ENCODE data around the gene MANEAL. TPM values are rescaled to one million over a fixed set of nuclear protein-coding genes. Genes with fewer than 3 reads are reported as not detected.

MANEAL gene
- total and polyA plus RNA-seq, 2 of the 4 experiments (the other 2 are of a cell fraction): 0.54 to 0.55 TPM

- H3K27ac ChIP-seq (ENCODE audit: insufficient read depth, low read length): no peak overlapping the region
- no peak overlapping the region for H2BK20ac ChIP-seq (ENCODE audit: low read depth, low read length)
- DNase-seq (no peak), ATAC-seq (ENCODE audit: low read depth) (no peak)
- H3K4me2 ChIP-seq (ENCODE audit: low read depth, low read length): no peak overlapping the region
- no peaks in the 10 kb centered on the region; the same call in 1 of the 2 replicates for H3K9me3 ChIP-seq (ENCODE audit: control insufficient read depth, insufficient read depth, low read length)
- no peak overlapping the region for H3K23ac ChIP-seq (ENCODE audit: low read depth, low read length)
- POLR2A ChIA-PET (ENCODE audit: unreplicated experiment): no interaction called here
- H3K4me1 ChIP-seq (ENCODE audit: control insufficient read depth, insufficient read depth, low read length): no peaks in the 10 kb centered on the region
- H2BK15ac ChIP-seq (ENCODE audit: low read depth, low read length): no peak overlapping the region
- intact Hi-C loops (cut with micrococcal nuclease): no loop called here
- in situ Hi-C loops (cut with MboI; ENCODE audit: low sequenced_read_pairs): no loop called here
- peaks cover 39% of the 10 kb centered on the region for H3K27me3 ChIP-seq (ENCODE audit: control insufficient read depth, insufficient read depth, low read length)
- BruUV-seq (replicated peaks): no TSS peak
- H3K14ac ChIP-seq (replicated peaks; ENCODE audit: low read depth, low read length): no peak overlapping the region
- 44% methylated on average over 42 of the region's 68 CpGs; no CpG with 5 or more reads in 1 of the 2 experiments for WGBS, 2 experiments (ENCODE audit: extremely low coverage in 2 of 2, insufficient read length in 1 of 2)
- no peak overlapping the region for H3K4ac ChIP-seq (ENCODE audit: low read depth, low read length)
- H3K56ac ChIP-seq (ENCODE audit: extremely low read depth, insufficient read depth, low read length): no peak overlapping the region
- dilution Hi-C loops (cut with HindIII; ENCODE audit: low sequenced_read_pairs, unreplicated experiment): no loop called here
- TF ChIP-seq NFE2L2 (IDR thresholded peaks at IDR 0.05; ENCODE audit: low read depth, low read length): no peak
- TF ChIP-seq CEBPB (IDR thresholded peaks at IDR 0.05; ENCODE audit: low read depth, low read length): no peak
- TF ChIP-seq RAD21 (IDR thresholded peaks at IDR 0.05; ENCODE audit: low read length): no peak
- TF ChIP-seq RFX5 (IDR thresholded peaks at IDR 0.05; ENCODE audit: low read depth, low read length): no peak
- TF ChIP-seq, protein P1, sequence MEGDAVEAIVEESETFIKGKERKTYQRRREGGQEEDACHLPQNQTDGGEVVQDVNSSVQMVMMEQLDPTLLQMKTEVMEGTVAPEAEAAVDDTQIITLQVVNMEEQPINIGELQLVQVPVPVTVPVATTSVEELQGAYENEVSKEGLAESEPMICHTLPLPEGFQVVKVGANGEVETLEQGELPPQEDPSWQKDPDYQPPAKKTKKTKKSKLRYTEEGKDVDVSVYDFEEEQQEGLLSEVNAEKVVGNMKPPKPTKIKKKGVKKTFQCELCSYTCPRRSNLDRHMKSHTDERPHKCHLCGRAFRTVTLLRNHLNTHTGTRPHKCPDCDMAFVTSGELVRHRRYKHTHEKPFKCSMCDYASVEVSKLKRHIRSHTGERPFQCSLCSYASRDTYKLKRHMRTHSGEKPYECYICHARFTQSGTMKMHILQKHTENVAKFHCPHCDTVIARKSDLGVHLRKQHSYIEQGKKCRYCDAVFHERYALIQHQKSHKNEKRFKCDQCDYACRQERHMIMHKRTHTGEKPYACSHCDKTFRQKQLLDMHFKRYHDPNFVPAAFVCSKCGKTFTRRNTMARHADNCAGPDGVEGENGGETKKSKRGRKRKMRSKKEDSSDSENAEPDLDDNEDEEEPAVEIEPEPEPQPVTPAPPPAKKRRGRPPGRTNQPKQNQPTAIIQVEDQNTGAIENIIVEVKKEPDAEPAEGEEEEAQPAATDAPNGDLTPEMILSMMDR (conservative IDR thresholded peaks at IDR 0.05; ENCODE audit: low read depth, low read length): no peak
- H4K91ac ChIP-seq (ENCODE audit: insufficient read depth, low read depth, low read length): no peak overlapping the region
- no peak overlapping the region for H3K18ac ChIP-seq (ENCODE audit: low read depth, low read length)
- H2AK9ac ChIP-seq (replicated peaks; ENCODE audit: low read depth, low read length, poor library complexity): no peak overlapping the region
- no peak overlapping the region for H2BK5ac ChIP-seq (ENCODE audit: low read depth, low read length, poor library complexity, severe bottlenecking)
- H2BK120ac ChIP-seq (ENCODE audit: low read depth, low read length): no peak overlapping the region
- H3K9ac ChIP-seq (ENCODE audit: low read depth, low read length): no peak overlapping the region
- H2AFZ ChIP-seq (replicated peaks; ENCODE audit: low read length, poor library complexity): peak overlapping the region; percentile 43
- CTCF ChIA-PET: interaction anchor here (0.6 kb wide), 1 partner anchor 325 kb away, joined by 4 read pairs; no protein-coding TSS in a partner anchor
- no peak overlapping the region for H3K4me3 ChIP-seq (ENCODE audit: insufficient read depth, low read depth, low read length)
- no peak overlapping the region for H4K8ac ChIP-seq (ENCODE audit: low read depth in 2 of 2, low read length in 2 of 2)
- H2AK5ac ChIP-seq (ENCODE audit: low read depth, low read length): no peak overlapping the region
- no peaks in the 10 kb centered on the region for H4K20me1 ChIP-seq (ENCODE audit: insufficient read depth, low read length)
- H3K9me1 ChIP-seq (ENCODE audit: insufficient read depth, low read length): no peaks in the 10 kb centered on the region
- H3K36me3 ChIP-seq (ENCODE audit: control insufficient read depth, insufficient read depth, low read length): no peaks in the 10 kb centered on the region
- no peak overlapping the region for H4K5ac ChIP-seq (ENCODE audit: low read depth, low read length)
- no peaks in the 10 kb centered on the region for H3K79me1 ChIP-seq (ENCODE audit: low read depth in 1 of 2, low read length in 2 of 2)
Observed at GRCh38 chr1:37761416-37762095, 32.1 kb upstream of the MANEAL start.
